Heart right ventricle (tissue), 16 donors: ENCODE measurements around the gene PSMB9. TPM values are rescaled to one million over a fixed set of nuclear protein-coding genes. Genes with fewer than 3 reads are reported as not detected.
"Not testable (repeated sequence)": the region's sequence is repeated elsewhere in the genome, so short reads cannot be mapped to it uniquely, and the experiment has no call there.

Source experiments
- ATAC-seq, 8 donors: fragments of 200-7000 bp; cut with Tn5 transposase; one replicate each; pipeline ENCODE4 v1.9.1; 2020; ENCODE audit warnings: mild to moderate bottlenecking in 8 of 8, moderate library complexity in 8 of 8, moderate number of reproducible peaks in 1 of 8
- DNase-seq, 2 donors: peaks; one replicate each; pipeline ENCODE4 v3.0.0-alpha.2; 2020
- H3K27ac ChIP-seq, 10 donors: fragments of 200-600 bp; sonication (generic) in 2 of 10; one replicate each; pipeline versions ENCODE4 v1.5.0 to v1.8.0; 2020 to 2022; ENCODE audit warnings: mild to moderate bottlenecking in 3 of 10
- H3K27me3 ChIP-seq, 7 donors: fragments of 200-600 bp; one replicate each; pipeline ENCODE4 v1.8.0; 2021 to 2022; ENCODE audit warnings: mild to moderate bottlenecking in 2 of 7
- H3K36me3 ChIP-seq, 9 donors: fragments of 200-600 bp; sonication (generic) in 1 of 9; one replicate each; pipeline versions ENCODE4 v1.5.0 to v1.8.0; 2020 to 2022; ENCODE audit warnings: mild to moderate bottlenecking in 2 of 9
- H3K4me1 ChIP-seq, 9 donors: fragments of 200-600 bp; sonication (generic) in 1 of 9; one replicate each; pipeline versions ENCODE4 v1.5.0 to v1.8.0; 2020 to 2022; ENCODE audit warnings: mild to moderate bottlenecking in 4 of 9
- H3K4me3 ChIP-seq, 10 donors: fragments of 200-600 bp; sonication (generic) in 2 of 10; one replicate each; pipeline versions ENCODE4 v1.5.0 to v1.8.0; 2020 to 2022; ENCODE audit warnings: mild to moderate bottlenecking in 7 of 10, moderate library complexity in 2 of 10
- H3K9me3 ChIP-seq, 11 donors: fragments of 200-600 bp in 10 of 11; sonication (generic) in 2 of 11; one replicate each; pipeline versions ENCODE4 v1.5.0 to v1.8.0; 2013 to 2022; ENCODE audit warnings: mild to moderate bottlenecking in 2 of 11, control low read depth in 1 of 11, moderate library complexity in 1 of 11
- WGBS, 2 donors: extraction: QIAGEN DNeasy Blood & Tissue Kit; methylation state at CpG; one replicate each; pipeline ENCODE4 v1.1.7; 2013; ENCODE audit warnings: inconsistent platforms in 1 of 2; 5-methylcytosine and 5-hydroxymethylcytosine counted together
- intact Hi-C, 10 donors: fragments of 100-400 bp; cut with DNase I; formaldehyde crosslinking; loops; one replicate each; pipeline versions ENCODE4 v1.11.1 to v1.14.2; 2022
- polyA plus RNA-seq, 2 donors: library from polyadenylated mRNA; stranded (reverse); fragments of 200-250 nt; gene quantifications; one replicate each; pipeline ENCODE4 v1.2.3, GENCODE V29; 2013
- total RNA-seq, 10 donors: library from RNA; stranded (reverse); fragmentation: NEBNext Ultra II Directional in 3 of 10; extraction: Animal tissue kit (Norgen Biotek cat#: 25700) in 3 of 10; gene quantifications; one replicate each; pipeline versions ENCODE4 v1.2.1 to v1.2.4, GENCODE V29; 2021 to 2023
- TF ChIP-seq, protein P1 (sequence below), 9 donors: fragments of 200-600 bp; sonication (generic) in 2 of 9; IDR thresholded peaks; one replicate each; pipeline versions ENCODE4 v1.5.0 to v1.8.0; 2021 to 2022; ENCODE audit warnings: antibody characterized with exemption in 9 of 9, mild to moderate bottlenecking in 5 of 9, moderate library complexity in 1 of 9
- donor health status: Arrhythmogenic right ventricular cardiomyopathy.
- donor health status: ischemic (EF 13 %, LVEDD 7.1; RV severe dilation, severe dysfunction).
- donor health status: healthy with polysubstance abuse.
- donor health status: DM: no; HTN: yes; CAD: no.
- donor health status: DM: no; HTN: no; CAD: no.
- donor health status: ischemic (EF 25% LVEDD 6.9; RV normal size, moderate dysfunction).
- donor health status: ischemic (EF 25% LVEDD 5.7; RV mildly dilated, moderate dysfunction).
- donor health status: healthy.
- donor health status: DM: yes; HTN: yes; CAD: no.
- donor health status: Ischemic cardiomyopathy.
- donor health status: ischemic (EF 35%, LVEDD 5.7; RV mildly dilated, moderate dysfunction).
- donor health status: nonischemic (EF 11% LVEDD 7.7; RV severe dilation, severe dysfunction).
- donor health status: DM: yes; HTN: yes; CAD: no.
- donor health status: PGD.
- donor health status: ischemic (EF 29% LVEDD 5.4; RV normal size, mild dysfunction).
- donor health status: nonischemic (EF 23%, LVEDD 6.1; RV moderate dilation, normal function).

Gene PSMB9
- total and polyA plus RNA-seq, 12 donors: 10.0 to 198 (median 16.5) TPM

DNA sequence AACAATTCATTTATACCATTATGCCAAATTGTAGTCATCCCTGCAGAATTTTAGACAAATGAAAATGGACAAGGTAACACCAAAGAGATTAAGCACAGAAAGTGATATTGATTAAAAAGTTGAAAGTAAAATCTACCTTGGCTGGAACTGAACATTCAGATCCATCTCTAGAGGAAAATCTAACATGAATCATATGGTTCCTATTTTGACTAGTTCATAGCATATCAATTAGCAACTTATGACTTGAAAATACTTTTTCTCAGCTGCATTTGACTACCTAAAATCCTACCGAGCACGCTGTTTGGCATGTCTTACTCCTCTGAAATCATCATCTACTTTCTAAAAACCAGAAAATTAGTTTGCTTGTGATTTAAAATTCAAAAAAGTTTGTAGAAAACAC lies 22.6 kb downstream of the PSMB9 start:
- TF ChIP-seq, protein P1, sequence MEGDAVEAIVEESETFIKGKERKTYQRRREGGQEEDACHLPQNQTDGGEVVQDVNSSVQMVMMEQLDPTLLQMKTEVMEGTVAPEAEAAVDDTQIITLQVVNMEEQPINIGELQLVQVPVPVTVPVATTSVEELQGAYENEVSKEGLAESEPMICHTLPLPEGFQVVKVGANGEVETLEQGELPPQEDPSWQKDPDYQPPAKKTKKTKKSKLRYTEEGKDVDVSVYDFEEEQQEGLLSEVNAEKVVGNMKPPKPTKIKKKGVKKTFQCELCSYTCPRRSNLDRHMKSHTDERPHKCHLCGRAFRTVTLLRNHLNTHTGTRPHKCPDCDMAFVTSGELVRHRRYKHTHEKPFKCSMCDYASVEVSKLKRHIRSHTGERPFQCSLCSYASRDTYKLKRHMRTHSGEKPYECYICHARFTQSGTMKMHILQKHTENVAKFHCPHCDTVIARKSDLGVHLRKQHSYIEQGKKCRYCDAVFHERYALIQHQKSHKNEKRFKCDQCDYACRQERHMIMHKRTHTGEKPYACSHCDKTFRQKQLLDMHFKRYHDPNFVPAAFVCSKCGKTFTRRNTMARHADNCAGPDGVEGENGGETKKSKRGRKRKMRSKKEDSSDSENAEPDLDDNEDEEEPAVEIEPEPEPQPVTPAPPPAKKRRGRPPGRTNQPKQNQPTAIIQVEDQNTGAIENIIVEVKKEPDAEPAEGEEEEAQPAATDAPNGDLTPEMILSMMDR (IDR thresholded peaks at IDR 0.05): no peak
- peaks cover 0 to 10% (median 0%) of the 10 kb centered on the region in 11 donors for H3K9me3 ChIP-seq
- peaks cover 0 to 45% (median 17%) of the 10 kb centered on the region in 7 donors for H3K27me3 ChIP-seq
- WGBS, 2 donors: 92 to 94% methylated on average over 2 of the region's 2 CpGs
- no peaks in the 10 kb centered on the region for H3K36me3 ChIP-seq
- ATAC-seq (no peak), DNase-seq (no peak)
- H3K4me3 ChIP-seq: no peak overlapping the region
- no peaks in the 10 kb centered on the region for H3K4me1 ChIP-seq
- no peak overlapping the region for H3K27ac ChIP-seq
- intact Hi-C loops: no loop called here

DNA sequence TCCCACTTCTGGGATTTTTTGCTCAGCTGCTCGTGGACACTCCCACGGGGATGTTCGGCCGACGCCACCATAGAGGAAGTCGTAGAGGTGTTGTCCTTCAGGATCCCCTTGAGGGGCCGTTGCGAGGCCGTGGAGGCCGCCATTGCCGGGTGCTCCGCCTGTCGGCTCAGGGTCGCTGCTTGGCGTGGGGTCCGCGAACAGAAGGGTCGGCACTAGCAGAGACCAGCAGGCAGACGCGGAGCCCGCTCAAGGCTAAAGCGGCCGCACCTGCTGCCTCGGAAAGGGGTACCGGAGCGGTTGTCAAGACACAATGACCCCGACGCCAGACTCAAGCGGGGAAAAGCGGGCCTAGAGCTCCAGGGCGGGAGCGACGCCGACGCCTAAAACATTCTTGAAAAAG lies 25.7 kb downstream of the PSMB9 start:
- 54 to 55% methylated on average over 35 of the region's 35 CpGs for WGBS, 2 donors
- ATAC-seq (no peak), DNase-seq (no peak)
- H3K27ac ChIP-seq: no peak overlapping the region
- intact Hi-C loops: loop anchor here in 2 of 10 donors (10.0 kb wide), 1 partner anchor 55 kb away; no protein-coding TSS in a partner anchor
- peaks cover 0 to 16% (median 0%) of the 10 kb centered on the region in 9 donors for H3K4me1 ChIP-seq
- no peaks in the 10 kb centered on the region for H3K36me3 ChIP-seq
- no peaks in the 10 kb centered on the region for H3K9me3 ChIP-seq
- peaks cover 0 to 35% (median 17%) of the 10 kb centered on the region in 7 donors for H3K27me3 ChIP-seq
- peak overlapping the region in 1 of 10 donors; percentile 10 for H3K4me3 ChIP-seq
- TF ChIP-seq, protein P1 (IDR thresholded peaks at IDR 0.05): no peak

DNA sequence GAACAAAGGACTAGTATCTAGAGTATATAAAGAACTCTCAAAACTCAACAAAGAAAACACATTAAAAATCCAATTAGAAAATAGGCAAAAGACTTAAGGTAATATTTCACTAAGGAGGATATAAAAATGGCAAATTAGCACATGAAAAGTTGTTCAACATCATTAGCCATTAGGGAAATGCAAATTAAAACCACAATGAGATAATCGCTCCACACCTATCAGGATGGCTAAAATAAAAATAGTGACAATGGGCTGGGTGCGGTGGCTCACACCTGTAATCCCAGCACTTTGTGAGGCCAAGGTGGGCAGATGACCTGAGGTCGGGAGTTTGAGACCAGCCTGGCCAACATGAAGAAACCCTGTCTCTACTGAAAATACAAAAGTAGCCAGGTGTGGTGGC lies 27.0 kb downstream of the PSMB9 start:
- intact Hi-C loops: loop anchor here in 2 of 10 donors (10.0 kb wide), 1 partner anchor 54 kb away; no protein-coding TSS in a partner anchor
- not testable (repeated sequence) for DNase-seq, H3K27ac ChIP-seq, H3K36me3 ChIP-seq, H3K9me3 ChIP-seq, H3K4me3 ChIP-seq, ATAC-seq
- Histone ChIP-seq H3K27me3 (peaks cover 0 to 26% (median 12%) of the 10 kb centered on the region in 7 donors), H3K4me1 (peaks cover 0 to 18% (median 0%) of the 10 kb centered on the region in 9 donors)
- 81 to 82% methylated on average over 3 of the region's 3 CpGs for WGBS, 2 donors

DNA sequence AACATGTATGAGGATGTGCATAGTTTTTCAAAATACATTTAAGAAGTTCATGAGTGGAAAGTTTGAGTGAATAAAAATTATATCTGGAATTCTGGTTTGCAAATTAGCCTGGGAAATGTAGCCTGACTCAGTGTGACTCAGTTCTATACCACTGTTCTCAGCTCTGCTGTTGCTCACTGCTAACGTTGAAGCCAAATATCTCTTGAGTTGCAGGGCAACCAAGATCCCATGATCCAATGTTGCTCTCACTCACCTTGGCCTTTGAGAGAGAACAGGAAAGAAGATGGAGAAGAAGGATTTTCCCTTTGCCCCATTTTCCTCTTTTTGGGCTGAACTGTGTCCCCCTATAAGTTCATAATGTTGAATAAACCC lies 28.9 kb downstream of the PSMB9 start:
- TF ChIP-seq, protein P1 (IDR thresholded peaks at IDR 0.05): no peak
- Histone ChIP-seq H3K4me1 (peaks cover 0 to 27% (median 0%) of the 10 kb centered on the region in 9 donors), H3K4me3 (no peak overlapping the region), H3K36me3 (no peaks in the 10 kb centered on the region), H3K9me3 (no peaks in the 10 kb centered on the region), H3K27ac (peak overlapping the region in 2 of 10 donors; percentile 7 to 53), H3K27me3 (peaks cover 0 to 17% (median 10%) of the 10 kb centered on the region in 7 donors)
- no peak for ATAC-seq
- intact Hi-C loops: loop anchor here in 2 of 10 donors (10.0 kb wide), 1 partner anchor 52 kb away; no protein-coding TSS in a partner anchor
- no peak for DNase-seq
- 32 to 34% methylated on average over 1 of the region's 1 CpG for WGBS, 2 donors

DNA sequence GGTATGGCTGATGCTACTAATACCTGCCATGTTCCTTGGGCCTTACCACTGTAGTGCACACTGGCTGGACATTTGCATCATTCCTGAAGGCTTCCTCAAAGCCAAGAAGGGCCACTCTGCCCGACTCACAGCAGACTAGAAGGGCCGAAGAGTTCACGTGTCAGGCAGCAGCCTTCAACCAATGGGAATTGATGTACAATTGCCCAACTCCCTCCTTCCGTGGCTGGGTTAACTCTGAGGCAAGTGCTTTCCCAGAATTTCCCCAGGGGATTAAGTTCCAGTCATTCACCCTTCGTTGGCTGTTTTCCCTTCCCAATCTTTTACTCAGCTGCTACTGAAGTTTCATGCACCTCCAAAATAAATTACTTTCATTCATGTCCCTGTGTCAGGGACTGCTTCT lies 29.8 kb downstream of the PSMB9 start:
- Histone ChIP-seq H3K27me3 (peaks cover 0 to 17% (median 10%) of the 10 kb centered on the region in 7 donors), H3K36me3 (no peaks in the 10 kb centered on the region), H3K27ac (peak overlapping the region in 2 of 10 donors; percentile 7 to 53), H3K9me3 (no peaks in the 10 kb centered on the region), H3K4me3 (no peak overlapping the region), H3K4me1 (peaks cover 0 to 27% (median 0%) of the 10 kb centered on the region in 9 donors)
- ATAC-seq (peak; percentile 64 to 89 (median 69)), DNase-seq (peak; percentile 14 to 53)
- WGBS, 2 donors: 14 to 17% methylated on average over 5 of the region's 5 CpGs
- TF ChIP-seq, protein P1 (IDR thresholded peaks at IDR 0.05): no peak
- intact Hi-C loops: loop anchor here in 5 of 10 donors (2.0 to 10.0 kb wide), 3 partner anchors 49 to 101 kb away; no protein-coding TSS in a partner anchor
